SU-DHL-6 (cell line): ENCODE data around the gene PRKAG3.
"Not testable (repeated sequence)": the region's sequence is repeated elsewhere in the genome, so short reads cannot be mapped to it uniquely, and the experiment has no call there.

Experiments
- CTCF ChIP-seq: fragments of 200-600 bp; sonication (generic); IDR thresholded peaks from one replicate; pipeline ENCODE4 v1.5.1; 2017; ENCODE audit warnings: antibody characterized with exemption, mild to moderate bottlenecking, low read length, moderate library complexity; ENCODE audit not compliant: insufficient read depth, poor library complexity, severe bottlenecking
- EZH2phosphoT487 ChIP-seq: fragments of 200-600 bp; sonication (generic), shearing (Covaris generic); conservative IDR thresholded peaks from 2 replicates; pipeline ENCODE4 v1.6.1; 2018; ENCODE audit warnings: mild to moderate bottlenecking, antibody characterized with exemption, low read length, moderate library complexity, mixed read lengths

- not testable (repeated sequence) for TF ChIP-seq CTCF, EZH2phosphoT487
These were observed 15.4 kb upstream of the PRKAG3 start for GRCh38 chr2:218846963-218847362.
